ENCODE measurements around the gene USP17L19. TPM values are rescaled to one million over a fixed set of nuclear protein-coding genes. Genes with fewer than 3 reads are reported as not detected.

The USP17L19 gene, protein sequence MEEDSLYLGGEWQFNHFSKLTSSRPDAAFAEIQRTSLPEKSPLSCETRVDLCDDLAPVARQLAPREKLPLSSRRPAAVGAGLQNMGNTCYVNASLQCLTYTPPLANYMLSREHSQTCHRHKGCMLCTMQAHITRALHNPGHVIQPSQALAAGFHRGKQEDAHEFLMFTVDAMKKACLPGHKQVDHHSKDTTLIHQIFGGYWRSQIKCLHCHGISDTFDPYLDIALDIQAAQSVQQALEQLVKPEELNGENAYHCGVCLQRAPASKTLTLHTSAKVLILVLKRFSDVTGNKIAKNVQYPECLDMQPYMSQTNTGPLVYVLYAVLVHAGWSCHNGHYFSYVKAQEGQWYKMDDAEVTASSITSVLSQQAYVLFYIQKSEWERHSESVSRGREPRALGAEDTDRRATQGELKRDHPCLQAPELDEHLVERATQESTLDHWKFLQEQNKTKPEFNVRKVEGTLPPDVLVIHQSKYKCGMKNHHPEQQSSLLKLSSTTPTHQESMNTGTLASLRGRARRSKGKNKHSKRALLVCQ
- not detected in 2 replicates for total RNA-seq

DNA sequence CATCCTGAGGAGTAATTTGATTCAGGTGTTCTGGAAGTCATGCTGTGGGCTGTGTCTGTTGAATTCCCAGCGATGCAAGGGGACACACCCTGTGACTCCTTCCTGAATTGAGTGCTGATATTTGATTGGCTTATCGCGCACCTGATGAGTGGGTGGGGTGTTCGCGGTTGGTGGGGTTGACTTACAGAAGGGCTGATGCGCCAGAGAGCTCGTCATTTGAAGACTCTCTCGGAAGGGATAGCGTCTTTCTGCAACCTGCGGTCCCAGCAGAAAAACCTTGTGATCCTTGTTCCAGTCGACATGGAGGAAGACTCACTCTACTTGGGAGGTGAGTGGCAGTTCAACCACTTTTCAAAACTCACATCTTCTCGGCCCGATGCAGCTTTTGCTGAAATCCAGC, at the start of gene USP17L19:
Gene USP17L19 (plus strand): TSS at position 301 of the 400 bp plus-strand sequence. CDS start 0 bp downstream, at position 301.

DNA sequence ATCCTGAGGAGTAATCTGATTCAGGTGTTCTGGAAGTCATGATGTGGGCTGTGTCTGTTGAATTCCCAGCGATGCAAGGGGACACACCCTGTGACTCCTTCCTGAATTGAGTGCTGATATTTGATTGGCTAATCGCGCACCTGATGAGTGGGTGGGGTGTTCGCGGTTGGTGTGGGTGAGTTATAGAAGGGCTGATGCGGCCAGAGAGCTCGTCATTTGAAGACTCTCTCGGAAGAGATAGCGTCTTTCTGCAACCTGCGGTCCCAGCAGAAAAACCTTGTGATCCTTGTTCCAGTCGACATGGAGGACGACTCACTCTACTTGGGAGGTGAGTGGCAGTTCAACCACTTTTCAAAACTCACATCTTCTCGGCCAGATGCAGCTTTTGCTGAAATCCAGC, 42.8 kb upstream of the USP17L19 start, which contains the start of gene USP17L10:
Gene USP17L10 (plus strand): TSS at position 301 of the 400 bp plus-strand sequence. CDS start 0 bp downstream, at position 301.

DNA sequence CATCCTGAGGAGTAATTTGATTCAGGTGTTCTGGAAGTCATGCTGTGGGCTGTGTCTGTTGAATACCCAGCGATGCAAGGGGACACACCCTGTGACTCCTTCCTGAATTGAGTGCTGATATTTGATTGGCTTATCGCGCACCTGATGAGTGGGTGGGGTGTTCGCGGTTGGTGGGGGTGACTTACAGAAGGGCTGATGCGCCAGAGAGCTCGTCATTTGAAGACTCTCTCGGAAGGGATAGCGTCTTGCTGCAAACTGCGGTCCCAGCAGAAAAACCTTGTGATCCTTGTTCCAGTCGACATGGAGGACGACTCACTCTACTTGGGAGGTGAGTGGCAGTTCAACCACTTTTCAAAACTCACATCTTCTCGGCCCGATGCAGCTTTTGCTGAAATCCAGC, 38.1 kb upstream of the USP17L19 start, which contains the start of gene USP17L11:
Gene USP17L11 (plus strand): TSS at position 301 of the 400 bp plus-strand sequence. CDS start 0 bp downstream, at position 301.

DNA sequence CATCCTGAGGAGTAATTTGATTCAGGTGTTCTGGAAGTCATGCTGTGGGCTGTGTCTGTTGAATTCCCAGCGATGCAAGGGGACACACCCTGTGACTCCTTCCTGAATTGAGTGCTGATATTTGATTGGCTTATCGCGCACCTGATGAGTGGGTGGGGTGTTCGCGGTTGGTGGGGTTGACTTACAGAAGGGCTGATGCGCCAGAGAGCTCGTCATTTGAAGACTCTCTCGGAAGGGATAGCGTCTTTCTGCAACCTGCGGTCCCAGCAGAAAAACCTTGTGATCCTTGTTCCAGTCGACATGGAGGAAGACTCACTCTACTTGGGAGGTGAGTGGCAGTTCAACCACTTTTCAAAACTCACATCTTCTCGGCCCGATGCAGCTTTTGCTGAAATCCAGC, 33.3 kb upstream of the USP17L19 start, which contains the start of gene USP17L12:
Gene USP17L12 (plus strand): TSS at position 301 of the 400 bp plus-strand sequence. CDS start 0 bp downstream, at position 301.

DNA sequence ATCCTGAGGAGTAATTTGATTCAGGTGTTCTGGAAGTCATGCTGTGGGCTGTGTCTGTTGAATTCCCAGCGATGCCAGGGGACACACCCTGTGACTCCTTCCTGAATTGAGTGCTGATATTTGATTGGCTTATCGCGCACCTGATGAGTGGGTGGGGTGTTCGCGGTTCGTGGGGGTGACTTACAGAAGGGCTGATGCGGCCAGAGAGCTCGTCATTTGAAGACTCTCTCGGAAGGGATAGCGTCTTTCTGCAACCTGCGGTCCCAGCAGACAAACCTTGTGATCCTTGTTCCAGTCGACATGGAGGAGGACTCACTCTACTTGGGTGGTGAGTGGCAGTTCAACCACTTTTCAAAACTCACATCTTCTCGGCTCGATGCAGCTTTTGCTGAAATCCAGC, 28.6 kb upstream of the USP17L19 start, which contains the start of gene USP17L13:
Gene USP17L13 (plus strand): TSS at position 301 of the 400 bp plus-strand sequence. CDS start 0 bp downstream, at position 301.

DNA sequence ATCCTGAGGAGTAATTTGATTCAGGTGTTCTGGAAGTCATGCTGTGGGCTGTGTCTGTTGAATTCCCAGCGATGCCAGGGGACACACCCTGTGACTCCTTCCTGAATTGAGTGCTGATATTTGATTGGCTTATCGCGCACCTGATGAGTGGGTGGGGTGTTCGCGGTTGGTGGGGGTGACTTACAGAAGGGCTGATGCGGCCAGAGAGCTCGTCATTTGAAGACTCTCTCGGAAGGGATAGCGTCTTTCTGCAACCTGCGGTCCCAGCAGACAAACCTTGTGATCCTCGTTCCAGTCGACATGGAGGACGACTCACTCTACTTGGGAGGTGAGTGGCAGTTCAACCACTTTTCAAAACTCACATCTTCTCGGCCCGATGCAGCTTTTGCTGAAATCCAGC, 19.1 kb upstream of the USP17L19 start, which contains the start of gene USP17L15:
Gene USP17L15 (plus strand): TSS at position 301 of the 400 bp plus-strand sequence. CDS start 0 bp downstream, at position 301.

DNA sequence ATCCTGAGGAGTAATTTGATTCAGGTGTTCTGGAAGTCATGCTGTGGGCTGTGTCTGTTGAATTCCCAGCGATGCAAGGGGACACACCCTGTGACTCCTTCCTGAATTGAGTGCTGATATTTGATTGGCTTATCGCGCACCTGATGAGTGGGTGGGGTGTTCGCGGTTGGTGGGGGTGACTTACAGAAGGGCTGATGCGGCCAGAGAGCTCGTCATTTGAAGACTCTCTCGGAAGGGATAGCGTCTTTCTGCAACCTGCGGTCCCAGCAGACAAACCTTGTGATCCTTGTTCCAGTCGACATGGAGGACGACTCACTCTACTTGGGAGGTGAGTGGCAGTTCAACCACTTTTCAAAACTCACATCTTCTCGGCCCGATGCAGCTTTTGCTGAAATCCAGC, 9.6 kb upstream of the USP17L19 start, which contains the start of gene USP17L17:
Gene USP17L17 (plus strand): TSS at position 301 of the 400 bp plus-strand sequence. CDS start 0 bp downstream, at position 301.

DNA sequence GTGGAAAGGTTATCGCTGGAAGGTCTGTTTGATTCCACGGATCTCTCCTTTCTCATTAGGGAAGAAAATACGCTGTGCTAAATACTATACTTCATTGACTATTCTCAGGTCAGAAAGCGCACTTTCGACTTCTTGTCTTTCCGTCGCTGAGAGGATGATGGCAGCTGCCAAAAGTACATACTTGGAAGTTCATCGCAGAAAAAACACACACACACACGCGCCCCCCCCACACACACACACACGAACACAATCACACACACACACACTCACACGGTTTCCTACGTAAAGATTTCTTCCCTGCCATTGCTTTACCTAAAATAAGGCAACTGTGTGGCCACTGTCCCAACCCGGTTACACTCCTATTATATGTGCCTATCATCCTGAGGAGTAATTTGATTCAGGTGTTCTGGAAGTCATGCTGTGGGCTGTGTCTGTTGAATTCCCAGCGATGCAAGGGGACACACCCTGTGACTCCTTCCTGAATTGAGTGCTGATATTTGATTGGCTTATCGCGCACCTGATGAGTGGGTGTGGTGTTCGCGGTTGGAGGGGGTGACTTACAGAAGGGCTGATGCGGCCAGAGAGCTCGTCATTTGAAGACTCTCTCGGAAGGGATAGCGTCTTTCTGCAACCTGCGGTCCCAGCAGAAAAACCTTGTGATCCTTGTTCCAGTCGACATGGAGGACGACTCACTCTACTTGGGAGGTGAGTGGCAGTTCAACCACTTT, 5.1 kb upstream of the USP17L19 start, which contains the start of gene USP17L18:
Gene USP17L18 (plus strand): TSS at position 678 of the 728 bp plus-strand sequence. CDS start 0 bp downstream, at position 678.

DNA sequence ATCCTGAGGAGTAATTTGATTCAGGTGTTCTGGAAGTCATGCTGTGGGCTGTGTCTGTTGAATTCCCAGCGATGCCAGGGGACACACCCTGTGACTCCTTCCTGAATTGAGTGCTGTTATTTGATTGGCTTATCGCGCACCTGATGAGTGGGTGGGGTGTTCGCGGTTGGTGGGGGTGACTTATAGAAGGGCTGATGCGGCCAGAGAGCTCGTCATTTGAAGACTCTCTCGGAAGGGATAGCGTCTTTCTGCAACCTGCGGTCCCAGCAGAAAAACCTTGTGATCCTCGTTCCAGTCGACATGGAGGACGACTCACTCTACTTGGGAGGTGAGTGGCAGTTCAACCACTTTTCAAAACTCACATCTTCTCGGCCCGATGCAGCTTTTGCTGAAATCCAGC, 4.6 kb downstream of the USP17L19 start, which contains the start of gene USP17L20:
Gene USP17L20 (plus strand): TSS at position 301 of the 400 bp plus-strand sequence. CDS start 0 bp downstream, at position 301.

DNA sequence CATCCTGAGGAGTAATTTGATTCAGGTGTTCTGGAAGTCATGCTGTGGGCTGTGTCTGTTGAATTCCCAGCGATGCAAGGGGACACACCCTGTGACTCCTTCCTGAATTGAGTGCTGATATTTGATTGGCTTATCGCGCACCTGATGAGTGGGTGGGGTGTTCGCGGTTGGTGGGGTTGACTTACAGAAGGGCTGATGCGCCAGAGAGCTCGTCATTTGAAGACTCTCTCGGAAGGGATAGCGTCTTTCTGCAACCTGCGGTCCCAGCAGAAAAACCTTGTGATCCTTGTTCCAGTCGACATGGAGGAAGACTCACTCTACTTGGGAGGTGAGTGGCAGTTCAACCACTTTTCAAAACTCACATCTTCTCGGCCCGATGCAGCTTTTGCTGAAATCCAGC, 9.4 kb downstream of the USP17L19 start, which contains the start of gene USP17L21:
Gene USP17L21 (plus strand): TSS at position 301 of the 400 bp plus-strand sequence. CDS start 0 bp downstream, at position 301.

DNA sequence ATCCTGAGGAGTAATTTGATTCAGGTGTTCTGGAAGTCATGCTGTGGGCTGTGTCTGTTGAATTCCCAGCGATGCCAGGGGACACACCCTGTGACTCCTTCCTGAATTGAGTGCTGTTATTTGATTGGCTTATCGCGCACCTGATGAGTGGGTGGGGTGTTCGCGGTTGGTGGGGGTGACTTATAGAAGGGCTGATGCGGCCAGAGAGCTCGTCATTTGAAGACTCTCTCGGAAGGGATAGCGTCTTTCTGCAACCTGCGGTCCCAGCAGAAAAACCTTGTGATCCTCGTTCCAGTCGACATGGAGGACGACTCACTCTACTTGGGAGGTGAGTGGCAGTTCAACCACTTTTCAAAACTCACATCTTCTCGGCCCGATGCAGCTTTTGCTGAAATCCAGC, 14.1 kb downstream of the USP17L19 start, which contains the start of gene USP17L22:
Gene USP17L22 (plus strand): TSS at position 301 of the 400 bp plus-strand sequence. CDS start 0 bp downstream, at position 301.

Other genes with a start within 250 kb of the USP17L19 start
- gene FAM90A26, start 83.0 kb upstream of the USP17L19 start, total RNA-seq, result not detected in 2 replicates
- gene USP17L10, start 42.7 kb upstream of the USP17L19 start, total RNA-seq, result not detected in 2 replicates
- gene USP17L11, start 38.0 kb upstream of the USP17L19 start, total RNA-seq, result not detected in 2 replicates
- not detected in 2 replicates for gene USP17L12, start 33.2 kb upstream of the USP17L19 start, total RNA-seq
- gene USP17L13, start 28.5 kb upstream of the USP17L19 start, total RNA-seq, result not detected in 2 replicates
- gene USP17L15, start 19.0 kb upstream of the USP17L19 start, total RNA-seq, result not detected in 2 replicates
- not detected in 2 replicates for gene USP17L17, start 9.5 kb upstream of the USP17L19 start, total RNA-seq
- not detected in 2 replicates for gene USP17L18, start 4.7 kb upstream of the USP17L19 start, total RNA-seq
- not detected in 2 replicates for gene USP17L20, start 4.7 kb downstream of the USP17L19 start, total RNA-seq
- not detected in 2 replicates for gene USP17L21, start 9.5 kb downstream of the USP17L19 start, total RNA-seq
- not detected in 2 replicates for gene USP17L22, start 14.2 kb downstream of the USP17L19 start, total RNA-seq
- not detected in 2 replicates for gene USP17L24, start 71.8 kb downstream of the USP17L19 start, total RNA-seq
- gene USP17L25, start 76.5 kb downstream of the USP17L19 start, total RNA-seq, result not detected in 2 replicates
- gene USP17L26, start 81.3 kb downstream of the USP17L19 start, total RNA-seq, result not detected in 2 replicates
- not detected in 2 replicates for gene USP17L5, start 86.0 kb downstream of the USP17L19 start, total RNA-seq
- not detected in 2 replicates for gene USP17L27, start 90.8 kb downstream of the USP17L19 start, total RNA-seq
- gene USP17L28, start 95.5 kb downstream of the USP17L19 start, total RNA-seq, result not detected in 2 replicates
- gene USP17L29, start 100.3 kb downstream of the USP17L19 start, total RNA-seq, result not detected in 2 replicates
- not detected in 2 replicates for gene USP17L30, start 109.8 kb downstream of the USP17L19 start, total RNA-seq
- gene DEFB131A, start 191.0 kb downstream of the USP17L19 start, total RNA-seq, result not detected in 2 replicates